ENCODE measurements around the gene AGO4.
"Not testable (repeated sequence)": the region's sequence is repeated elsewhere in the genome, so short reads cannot be mapped to it uniquely, and the experiment has no call there.

AGO4 gene

DNA sequence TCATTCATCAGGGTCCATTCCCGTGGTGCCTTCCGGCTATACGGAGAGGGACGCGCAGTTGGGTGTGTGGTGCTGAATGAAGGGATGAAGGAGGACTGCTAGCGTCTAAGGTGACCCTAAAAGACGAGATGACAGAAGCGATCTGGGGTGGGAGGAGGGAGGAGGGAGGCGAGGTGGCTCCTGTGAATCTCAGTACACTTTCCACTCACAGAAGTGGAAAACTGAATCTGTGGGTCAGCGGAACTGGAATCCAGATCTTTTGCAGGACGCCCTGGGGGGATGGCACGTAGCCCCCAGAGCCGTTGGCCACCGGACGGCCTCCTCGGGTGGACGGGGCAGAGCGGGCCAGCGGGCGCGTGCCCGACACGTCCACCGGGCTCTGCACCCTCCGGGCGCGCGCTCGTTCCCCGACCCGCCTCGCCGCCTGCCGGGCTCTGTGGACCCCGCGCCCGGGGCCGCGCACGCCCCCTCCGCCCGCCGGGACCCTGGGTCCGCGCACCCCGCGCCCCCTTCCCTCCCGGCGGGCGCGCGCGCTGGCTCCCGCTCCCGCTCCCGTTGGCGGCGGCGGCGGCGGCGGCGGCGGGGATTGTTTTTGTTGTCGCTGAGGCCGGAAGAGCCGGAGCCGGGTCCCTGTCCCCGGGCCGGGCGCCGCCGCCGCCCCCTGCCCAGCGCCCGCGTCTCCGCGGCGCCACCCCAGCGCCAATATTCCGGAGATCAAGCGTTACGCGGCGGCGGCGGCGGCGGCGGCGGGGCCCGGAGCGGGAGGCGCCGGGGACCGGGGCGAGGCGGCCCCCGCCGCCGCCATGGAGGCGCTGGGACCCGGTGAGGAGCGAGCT lies at the start of gene AGO4:
TSS of gene AGO4 (plus strand) at position 403 of the 836 bp plus-strand sequence. CDS start at position 804, 401 bp downstream.
- no peak for DNase-seq

DNA sequence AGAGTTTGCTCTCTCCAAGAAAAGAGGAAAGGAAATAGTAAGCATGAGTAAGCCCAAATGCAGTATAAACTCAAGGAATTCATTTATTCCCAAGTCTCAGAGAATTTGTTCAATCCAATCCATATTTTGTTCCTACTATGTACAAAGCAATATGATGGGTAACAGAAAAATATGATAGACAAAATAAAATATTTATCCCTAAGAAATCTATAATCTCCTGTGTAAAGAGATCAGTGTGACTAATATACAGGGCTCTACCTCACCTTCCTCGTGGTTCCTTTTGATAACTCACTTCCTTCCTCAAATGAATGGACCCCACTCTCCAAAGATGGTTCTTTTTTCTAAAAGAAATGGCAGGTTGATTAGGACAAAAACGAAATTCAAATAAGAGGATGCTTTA lies 45.7 kb upstream of the AGO4 start:
- DNase-seq, result no peak

DNA sequence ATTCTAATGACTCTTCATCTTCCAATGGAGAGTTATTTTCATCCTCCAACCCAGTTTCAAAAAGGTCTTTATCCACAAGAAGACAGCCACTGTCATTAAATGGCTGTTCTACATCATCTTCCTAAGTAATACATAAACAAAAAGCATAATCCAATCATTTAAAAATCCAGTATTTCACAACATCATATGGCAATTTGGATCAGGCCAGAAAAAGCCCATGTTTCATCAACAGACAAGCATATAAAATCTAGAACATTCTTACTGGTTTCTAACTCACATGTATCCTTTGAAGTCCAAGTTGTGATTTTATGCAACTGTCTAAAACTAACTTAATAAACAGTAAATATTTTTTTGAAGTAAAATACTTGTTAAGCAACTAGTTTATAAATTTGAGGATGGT lies 44.6 kb upstream of the AGO4 start:
- no peak for DNase-seq

DNA sequence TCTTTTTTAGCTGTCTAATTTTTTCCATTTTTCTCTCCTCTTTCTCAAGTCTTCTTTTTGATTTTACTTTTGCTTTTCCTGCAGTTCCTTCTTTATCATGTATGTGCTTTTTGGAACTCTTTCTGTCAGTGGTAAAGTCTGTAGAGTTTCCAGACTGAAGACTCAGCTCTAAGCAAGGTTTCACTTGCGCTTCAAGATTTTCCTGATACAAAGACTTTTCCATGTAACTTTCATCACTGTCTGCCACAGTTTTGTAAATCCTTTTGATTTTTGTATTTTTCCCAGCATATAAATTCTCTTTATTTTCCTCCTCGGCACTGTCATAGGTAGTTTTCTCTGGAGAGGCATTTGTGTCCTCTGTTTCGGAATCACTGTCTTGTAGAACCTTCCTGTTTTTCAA lies 43.5 kb upstream of the AGO4 start:
- DNase-seq, result no peak

DNA sequence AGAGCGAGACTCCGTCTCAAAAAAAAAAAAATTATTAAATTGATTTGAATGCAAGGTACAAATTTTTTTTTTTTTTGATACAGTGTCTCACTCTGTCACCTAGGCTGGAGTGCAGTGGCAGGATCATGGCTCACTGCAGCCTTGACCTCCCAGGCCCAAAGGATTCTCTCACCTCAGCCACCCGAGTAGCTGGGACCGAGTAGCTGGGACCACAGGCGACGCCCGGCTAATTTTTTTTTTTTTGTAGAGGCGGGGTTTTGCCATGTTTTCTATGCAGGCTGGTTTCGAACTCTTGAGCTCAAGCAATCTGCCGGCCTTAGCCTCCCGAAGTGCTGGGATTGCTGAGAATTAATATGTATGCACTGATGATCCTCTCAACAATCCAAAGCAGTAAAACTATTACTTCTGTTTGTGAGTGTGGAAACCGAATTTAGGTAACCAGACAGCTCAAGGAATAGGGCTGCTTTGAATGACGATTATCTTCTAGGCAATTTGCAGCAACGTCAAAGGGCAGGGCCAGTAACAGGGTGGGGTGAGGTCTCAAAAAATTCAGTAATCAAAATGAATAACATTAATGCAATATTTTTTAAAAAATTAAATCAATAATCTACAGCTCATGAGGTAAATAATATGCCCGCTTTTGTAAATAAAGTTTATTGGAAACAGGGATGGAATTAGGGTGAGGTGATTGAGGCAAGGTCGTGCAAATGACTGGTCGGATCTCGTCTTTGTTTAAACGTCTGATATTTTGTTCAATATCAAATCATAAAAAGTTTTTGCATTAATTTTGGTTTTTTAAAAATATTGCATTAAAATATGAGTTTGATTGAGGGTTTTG lies 39.2 kb upstream of the AGO4 start:
- peak; percentile 48 for DNase-seq

DNA sequence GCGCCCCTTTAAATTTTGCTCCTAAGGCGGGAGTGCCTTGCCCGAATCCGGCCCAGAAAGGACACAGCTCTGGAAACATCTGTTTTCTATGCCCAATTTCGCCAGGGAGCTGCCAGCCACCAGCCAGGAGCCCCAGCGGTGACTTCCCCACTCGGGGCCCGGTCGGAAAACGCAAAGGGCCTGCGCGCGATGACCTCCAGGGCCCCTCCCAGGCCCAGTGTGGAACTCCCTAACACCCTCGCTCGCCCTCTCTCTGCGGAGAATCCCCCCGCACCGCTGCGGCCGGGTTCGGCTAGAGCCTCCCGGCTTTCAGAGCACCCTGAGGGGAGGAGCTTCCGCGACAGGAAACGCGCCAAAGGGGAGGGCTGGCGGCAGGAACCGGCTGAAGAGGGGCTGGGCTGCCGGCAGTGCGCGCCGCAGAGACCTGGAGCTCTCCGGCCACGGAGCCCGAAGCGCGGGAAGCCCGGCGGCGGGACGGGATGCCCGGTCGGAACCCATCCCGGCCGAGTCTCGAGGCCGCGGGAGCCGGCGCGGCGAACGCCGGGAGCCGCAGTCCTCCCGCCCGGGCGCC lies 38.5 kb upstream of the AGO4 start:
- peak; percentile 67 for DNase-seq

DNA sequence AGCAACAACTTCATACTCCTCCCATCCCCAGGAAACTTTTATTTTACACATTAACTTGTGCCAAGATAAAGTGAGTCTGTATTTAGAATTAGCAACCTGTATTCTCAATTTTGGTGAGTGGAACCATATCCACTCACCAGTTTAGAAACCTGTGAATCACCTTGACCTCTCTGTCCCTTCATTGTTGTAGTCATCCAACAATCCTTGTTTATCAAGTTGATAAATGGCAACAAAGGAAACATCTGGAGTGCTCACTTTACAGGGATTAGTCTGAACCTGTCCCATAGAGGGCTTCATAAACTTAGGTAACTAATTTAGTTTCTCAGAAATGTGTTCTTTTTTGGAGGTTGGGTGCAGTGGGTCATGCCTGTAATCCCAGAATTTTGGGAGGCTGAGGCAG lies 34.1 kb upstream of the AGO4 start:
- no peak for DNase-seq

DNA sequence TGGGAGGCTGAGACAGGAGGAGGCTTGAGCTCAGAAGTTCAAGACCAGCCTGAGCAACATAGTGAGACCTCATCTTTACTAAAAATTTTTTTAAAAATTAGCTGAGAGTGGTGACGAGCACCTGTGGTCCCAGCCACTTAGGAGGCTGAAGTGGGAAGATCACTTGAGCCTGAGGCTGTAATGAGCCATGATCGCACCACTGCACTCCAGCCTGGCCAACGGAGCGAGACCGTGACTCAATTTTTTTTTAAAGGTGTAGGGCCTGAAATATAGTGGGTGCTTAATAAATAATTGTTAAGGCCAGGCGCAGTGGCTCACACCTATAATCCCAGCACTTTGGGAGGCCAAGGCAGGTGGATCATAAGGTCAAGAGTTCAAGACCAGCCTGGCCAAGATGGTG lies 31.6 kb upstream of the AGO4 start:
- not testable (repeated sequence) for DNase-seq

DNA sequence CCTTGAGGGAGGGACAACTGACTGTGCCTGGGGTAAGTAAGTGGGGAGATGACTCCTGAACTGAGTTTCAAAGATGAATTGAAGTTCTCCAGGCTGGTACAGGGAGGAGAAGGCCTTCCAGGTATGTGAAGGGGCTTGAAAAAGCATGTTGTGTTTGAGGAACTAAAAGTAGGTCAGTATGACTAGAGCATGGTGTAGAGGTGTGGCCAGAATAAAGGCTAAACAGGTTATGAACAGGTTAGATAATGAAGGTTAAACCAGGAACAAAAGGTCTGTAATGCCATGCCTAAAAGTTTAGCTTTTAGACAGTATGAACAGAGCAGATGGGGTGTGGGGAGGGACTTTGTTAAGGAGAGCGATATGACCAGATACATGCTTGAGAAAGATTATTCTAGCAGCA lies 30.7 kb upstream of the AGO4 start:
- DNase-seq, result no peak

DNA sequence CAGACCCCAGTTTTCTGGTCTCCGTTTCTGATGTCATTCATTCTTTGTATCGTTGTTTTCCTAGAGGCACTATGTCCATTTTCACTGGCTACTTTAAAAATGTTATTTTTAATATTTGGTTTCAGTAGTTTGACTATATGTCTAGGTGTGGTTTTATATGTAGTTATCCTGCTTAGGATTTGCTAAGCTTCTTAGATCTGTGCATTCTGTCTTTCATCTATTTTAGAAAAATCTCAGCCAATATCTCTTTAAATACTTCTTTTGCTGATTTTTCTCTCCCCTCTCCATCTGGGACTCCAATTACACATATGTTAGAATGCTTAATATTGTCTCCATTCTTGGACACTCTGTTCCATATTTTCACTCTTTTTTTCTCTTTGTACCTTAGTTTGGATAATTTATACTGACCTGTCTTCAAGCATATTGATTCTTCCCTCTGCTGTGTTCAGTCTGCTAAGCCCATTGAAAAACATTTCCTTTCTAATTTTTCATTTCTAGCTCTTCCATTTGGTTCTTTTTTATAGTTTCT lies 24.7 kb upstream of the AGO4 start:
- no peak for DNase-seq

DNA sequence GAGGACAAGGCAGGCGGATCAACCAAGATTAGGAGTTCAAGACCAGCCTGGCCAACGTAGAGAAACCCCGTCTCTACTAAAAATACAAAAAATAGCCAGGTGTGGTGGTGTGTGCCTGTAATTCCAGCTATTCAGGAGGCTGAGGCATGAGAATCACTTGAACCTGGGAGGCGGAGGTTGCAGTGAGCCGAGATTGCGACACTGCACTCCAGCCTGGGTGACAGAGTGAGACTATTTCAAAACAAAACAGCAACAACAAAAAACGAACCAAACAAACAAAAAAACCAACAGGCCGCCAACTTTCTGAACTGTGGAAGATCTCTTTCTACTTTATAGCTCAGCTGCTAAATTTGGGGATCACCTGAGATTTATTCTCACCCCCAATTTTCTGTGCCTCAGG lies 23.5 kb upstream of the AGO4 start:
- not testable (repeated sequence) for DNase-seq

DNA sequence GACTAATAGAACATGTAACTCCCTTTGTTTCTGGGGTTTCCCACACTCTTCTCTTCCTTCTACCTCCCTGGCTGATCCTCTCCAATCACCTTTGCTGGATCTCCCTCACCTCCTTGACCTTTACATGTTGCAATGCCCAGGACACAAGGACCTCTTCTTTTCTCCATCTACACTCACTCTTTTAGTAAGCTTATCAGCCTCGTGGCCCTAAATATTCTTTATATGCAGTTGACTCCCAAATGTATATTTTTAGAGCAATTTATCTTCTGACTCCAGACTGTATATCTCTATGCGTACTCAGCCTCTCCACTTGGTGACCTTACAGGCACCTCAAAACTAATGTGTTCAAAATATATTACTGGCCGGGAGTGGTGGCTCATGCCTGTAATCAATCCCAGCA lies 19.7 kb upstream of the AGO4 start:
- DNase-seq, result no peak

DNA sequence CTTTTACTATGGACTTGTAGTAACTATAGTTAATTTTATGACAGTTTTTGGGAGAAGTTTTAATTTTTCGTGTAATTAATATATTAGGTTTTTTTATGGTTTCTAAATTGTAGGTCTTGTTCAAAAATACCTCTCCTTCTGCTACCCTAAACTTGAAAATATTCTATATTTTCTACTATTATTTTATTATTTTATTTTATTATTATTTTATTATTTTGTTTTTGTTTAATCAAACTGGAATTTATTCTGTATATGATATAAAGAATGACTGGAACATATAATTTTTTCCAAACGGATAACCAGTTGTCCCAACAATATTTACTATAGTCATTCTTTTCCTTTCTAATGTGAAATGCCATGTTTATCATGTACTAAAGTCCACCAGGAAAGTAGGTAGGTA lies 17.1 kb upstream of the AGO4 start:
- DNase-seq, result no peak

DNA sequence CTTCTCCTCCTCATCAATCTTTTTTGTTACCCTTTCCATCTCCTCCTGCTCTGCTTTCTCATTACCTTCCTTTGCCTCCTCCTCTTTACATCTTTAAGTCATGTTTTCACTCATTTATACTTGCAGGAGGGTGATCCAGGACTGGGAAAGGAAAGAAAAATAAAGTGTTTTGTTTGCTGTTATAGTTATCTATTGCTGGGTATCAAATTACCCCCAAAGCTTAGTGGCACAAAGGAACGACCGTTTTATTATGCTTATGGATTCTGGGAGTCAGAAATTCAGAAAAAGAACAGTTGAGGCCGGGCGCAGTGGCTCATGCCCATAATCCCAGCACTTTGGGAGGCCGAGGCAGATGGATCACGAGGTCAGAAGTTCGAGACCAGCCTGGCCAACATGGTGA lies 12.5 kb upstream of the AGO4 start:
- no peak for DNase-seq

DNA sequence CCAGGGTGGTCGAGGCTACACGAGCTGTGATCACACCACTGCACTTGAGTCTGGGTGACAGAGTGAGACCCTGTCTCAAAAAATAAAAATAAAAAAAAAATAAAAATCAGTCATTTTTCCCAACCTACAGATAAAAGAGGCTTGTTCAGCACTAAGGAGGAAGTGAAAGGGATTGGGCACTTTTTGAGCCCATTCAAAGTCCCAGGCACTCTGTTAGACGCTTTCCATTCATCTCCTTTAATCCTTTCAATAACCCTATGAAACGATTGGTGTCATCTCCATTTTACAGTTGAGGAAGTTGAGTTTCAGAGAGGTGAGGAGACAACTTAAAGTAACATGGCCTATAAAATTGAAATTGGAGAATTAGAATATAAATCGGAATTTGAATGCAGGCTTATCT lies 10.4 kb upstream of the AGO4 start:
- no peak for DNase-seq

DNA sequence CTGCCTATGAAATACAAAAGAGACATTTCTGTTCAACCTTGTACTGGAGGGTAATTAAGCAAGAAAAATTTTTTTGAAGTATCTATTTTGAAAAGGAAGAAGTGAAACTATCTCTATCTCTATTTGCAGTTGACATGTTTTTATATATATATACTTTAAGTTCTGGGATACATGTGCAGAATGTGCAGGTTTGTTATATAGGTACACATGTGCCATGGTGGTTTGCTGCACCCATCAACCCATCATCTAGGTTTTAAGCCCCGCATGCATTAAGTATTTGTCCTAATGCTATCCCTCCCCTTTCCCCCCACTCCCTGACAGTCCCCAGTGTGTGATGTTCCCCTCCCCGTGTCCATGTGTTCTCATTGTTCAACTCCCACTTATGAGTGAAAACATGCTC lies 9.8 kb upstream of the AGO4 start:
- DNase-seq, result not testable (repeated sequence)

DNA sequence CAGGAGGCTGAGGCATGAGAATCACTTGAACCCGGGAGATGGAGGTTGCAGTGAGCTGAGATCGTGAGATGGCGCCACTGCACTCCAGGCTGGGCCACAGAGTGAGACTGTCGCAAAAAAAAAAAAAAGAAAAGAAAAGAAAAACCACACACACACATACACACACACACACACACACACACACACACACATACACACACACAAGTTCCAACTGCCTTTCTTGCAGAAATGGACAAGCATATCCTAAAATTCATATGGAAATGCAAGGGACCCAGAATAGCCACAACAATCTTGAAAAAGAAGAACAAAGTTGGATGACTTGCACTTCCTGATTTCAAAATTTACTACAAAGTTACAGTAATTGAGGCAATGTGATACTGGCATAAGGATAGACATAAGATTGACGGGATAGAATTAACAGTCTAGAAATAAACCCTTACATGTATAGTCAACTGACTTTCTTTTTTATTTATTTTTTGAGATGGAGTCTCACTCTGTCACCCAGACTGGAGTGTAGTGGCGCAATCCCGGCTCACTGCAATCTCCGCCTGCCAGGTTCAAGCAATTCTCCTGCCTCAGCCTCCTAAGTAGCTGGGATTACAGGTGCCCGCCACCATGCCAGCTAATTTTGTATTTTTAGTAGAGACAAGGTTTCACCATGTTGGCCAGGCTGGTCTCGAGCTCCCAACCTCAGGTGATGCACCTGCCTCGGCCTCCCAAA lies 7.5 kb upstream of the AGO4 start:
- DNase-seq, result not testable (repeated sequence)

DNA sequence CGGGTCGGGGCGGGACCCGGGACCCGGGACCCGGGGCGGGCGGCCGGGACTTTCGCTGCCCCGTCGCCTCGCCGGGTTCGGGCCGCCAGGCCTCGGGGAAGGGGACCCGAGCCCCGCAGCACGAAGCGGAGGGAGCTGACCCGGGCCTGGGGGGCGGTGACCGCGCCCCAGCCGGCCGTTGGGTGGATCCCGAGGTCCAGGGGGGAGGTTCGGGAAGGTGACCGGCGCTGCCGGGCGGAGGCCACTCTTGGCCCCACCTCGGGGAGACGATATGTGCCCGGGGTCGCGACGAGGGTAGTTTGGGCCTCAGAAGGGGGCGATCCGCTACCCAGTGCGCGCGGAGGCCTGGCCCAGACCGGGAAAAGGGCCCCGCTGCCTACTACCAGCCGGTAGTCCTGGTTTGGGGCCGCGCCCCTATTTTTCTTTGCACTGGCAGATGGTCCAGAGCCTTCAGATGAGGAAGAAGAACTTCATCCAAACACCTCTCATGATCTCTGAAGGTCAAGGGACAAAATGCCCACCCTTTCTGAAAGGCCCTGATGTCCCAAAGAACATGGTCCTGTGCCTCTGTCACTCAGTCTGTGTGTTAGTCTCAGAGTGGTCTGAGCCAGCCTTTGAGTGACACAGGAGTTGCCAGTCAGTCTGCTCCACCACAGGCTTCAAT lies 766 bp downstream of the AGO4 start:
- DNase-seq, result no peak

DNA sequence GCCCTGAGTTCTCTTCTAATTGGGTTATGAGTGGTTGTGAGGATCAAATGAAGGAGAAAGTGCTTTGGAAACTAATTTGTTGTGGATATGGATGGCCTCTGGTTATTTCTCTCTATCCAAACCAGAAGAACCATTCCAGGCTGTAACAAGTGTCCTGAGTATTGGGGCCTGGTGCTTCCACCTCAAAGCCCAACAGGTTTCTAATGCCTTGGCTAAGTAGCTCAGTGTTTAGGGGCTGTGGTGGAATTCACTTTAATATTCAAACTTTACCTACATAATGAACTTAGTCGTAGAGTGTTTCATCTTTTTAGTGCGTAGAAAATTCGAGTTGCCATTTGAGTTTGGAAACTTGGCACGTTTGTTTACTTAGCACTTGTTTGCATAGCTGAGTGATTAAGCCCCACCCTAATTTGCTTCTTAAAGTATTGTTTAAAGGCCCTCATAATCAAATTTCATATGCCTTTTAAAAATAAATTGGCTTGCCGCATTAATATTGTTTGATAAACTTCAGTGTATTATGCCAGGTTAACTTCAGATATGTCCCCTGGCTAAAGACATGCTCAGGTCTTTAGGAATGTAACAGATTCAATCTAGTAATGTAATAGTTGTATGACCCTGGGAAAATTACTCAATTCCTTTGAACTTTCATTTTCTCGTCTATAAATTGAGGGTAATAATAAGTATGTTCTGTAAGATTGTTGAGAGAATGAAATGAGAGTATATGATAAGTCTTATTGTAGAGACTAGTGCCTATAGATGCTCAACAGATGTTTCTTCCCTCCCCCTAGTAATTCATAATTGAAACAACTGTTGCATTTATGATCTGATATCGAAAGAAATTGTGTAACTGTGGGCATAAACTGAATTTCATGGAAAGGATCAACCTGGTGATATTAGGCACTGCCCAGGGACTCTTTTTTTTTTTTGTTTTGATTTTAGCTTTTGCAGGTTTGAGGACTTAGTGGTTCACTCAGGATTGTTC lies 1.6 kb downstream of the AGO4 start:
- DNase-seq, result no peak

DNA sequence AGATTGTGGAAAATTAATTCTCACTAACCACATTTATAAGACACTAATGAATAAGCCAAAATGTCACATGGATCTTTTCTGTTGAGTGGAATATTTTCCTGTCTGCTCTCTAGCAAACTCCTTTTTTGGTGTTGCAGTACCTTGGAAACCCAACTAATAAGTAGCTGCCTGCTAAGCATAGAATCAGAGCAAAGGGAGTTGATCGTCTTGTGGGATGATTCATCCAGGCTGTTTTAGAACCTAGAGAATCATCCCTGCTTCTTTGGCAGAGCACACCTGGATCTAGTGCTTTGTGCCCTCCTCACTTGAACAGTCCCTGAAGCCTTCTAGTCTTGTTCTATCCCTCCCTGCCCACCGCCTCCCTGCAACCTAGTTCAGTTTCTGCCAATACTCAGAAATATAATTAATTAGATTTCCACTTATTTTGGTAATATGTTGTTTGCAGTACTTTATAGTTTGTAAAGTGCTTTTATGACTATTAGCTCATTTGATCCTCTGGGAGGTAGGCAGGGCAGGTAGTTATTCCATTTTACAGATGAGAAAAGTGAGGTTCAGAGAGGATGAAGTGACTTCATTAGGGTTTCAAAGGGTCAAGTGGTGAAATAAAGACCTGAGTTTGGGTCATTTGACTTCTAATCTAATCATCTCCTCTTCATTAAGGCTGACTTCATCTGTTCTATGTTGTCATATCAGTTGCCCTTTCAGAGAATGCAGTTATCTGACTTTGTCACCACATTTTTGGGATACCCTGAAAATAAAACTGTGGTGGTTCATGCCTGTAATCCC lies 2.5 kb downstream of the AGO4 start:
- no peak for DNase-seq
